MCF 10A (cell line): Measurements from ENCODE around the gene MBD3L2B. TPM values are rescaled to one million over a fixed set of nuclear protein-coding genes. Genes with fewer than 3 reads are reported as not detected.
"Not testable (repeated sequence)": the region's sequence is repeated elsewhere in the genome, so short reads cannot be mapped to it uniquely, and the experiment has no call there.

Experiments
- BruUV-seq: library from RNA; stranded (reverse); fragments of 400-500 nt; replicated peaks from 2 replicates; lab custom pipeline; 2021; lab: Mats Ljungman, UMichigan
- CTCF ChIA-PET: fragments of 300-600 bp; sonication (Branson Sonifier 250); formaldehyde crosslinking; extraction: SDS; loops from one replicate; lab custom pipeline; 2021; ENCODE audit warnings: antibody characterized with exemption, inconsistent platforms; lab: Yijun Ruan, JAX
- POLR2A ChIA-PET: fragments of 300-600, 350-650 bp; sonication (Branson Sonifier 250); formaldehyde crosslinking; extraction: SDS; loops from one replicate; lab custom pipeline; 2020; ENCODE audit warnings: antibody characterized with exemption, inconsistent platforms; lab: Yijun Ruan, JAX
- DNase-seq: peaks from one replicate; pipeline ENCODE4 v3.0.0-alpha.2; 2018; ENCODE audit not compliant: unreplicated experiment
- H3K27ac Mint-ChIP-seq: one replicate; pipeline ENCODE4 v1.8.0; 2022; ENCODE audit warnings: mild to moderate bottlenecking, low read depth, mixed read lengths; ENCODE audit not compliant: unreplicated experiment
- H3K27me3 Mint-ChIP-seq: one replicate; pipeline ENCODE4 v1.8.0; 2022; ENCODE audit warnings: mixed read lengths; ENCODE audit not compliant: insufficient read depth, unreplicated experiment
- H3K36me3 Mint-ChIP-seq: one replicate; pipeline ENCODE4 v1.8.0; 2022; ENCODE audit warnings: mild to moderate bottlenecking, moderate library complexity, mixed read lengths; ENCODE audit not compliant: insufficient read depth, unreplicated experiment
- H3K4me1 Mint-ChIP-seq: one replicate; pipeline ENCODE4 v1.8.0; 2022; ENCODE audit warnings: mixed read lengths; ENCODE audit not compliant: insufficient read depth, unreplicated experiment
- H3K4me3 Mint-ChIP-seq: one replicate; pipeline ENCODE4 v1.8.0; 2022; ENCODE audit warnings: mild to moderate bottlenecking, moderate library complexity, mixed read lengths; ENCODE audit not compliant: unreplicated experiment
- H3K9me3 Mint-ChIP-seq: one replicate; pipeline ENCODE4 v1.8.0; 2022; ENCODE audit warnings: mixed read lengths; ENCODE audit not compliant: unreplicated experiment
- intact Hi-C: fragments of 100-400 bp; cut with micrococcal nuclease; formaldehyde crosslinking; loops from 2 replicates; pipeline ENCODE4 v1.14.1; 2022
- total RNA-seq: library from RNA; stranded (reverse); gene quantifications from 2 replicates; pipeline ENCODE4 v1.2.3, GENCODE V29; 2022

MBD3L2B gene
- total RNA-seq, 1 experiment from 2014 or later: not detected

- H3K9me3 Mint-ChIP-seq, CTCF ChIA-PET, DNase-seq, POLR2A ChIA-PET, H3K36me3 Mint-ChIP-seq, H3K27me3 Mint-ChIP-seq, H3K4me1 Mint-ChIP-seq, H3K4me3 Mint-ChIP-seq, BruUV-seq, intact Hi-C loops, H3K27ac Mint-ChIP-seq: not testable (repeated sequence)
Measured at GRCh38 chr19:7055679-7056078, 34.4 kb upstream of the MBD3L2B start.

DNA sequence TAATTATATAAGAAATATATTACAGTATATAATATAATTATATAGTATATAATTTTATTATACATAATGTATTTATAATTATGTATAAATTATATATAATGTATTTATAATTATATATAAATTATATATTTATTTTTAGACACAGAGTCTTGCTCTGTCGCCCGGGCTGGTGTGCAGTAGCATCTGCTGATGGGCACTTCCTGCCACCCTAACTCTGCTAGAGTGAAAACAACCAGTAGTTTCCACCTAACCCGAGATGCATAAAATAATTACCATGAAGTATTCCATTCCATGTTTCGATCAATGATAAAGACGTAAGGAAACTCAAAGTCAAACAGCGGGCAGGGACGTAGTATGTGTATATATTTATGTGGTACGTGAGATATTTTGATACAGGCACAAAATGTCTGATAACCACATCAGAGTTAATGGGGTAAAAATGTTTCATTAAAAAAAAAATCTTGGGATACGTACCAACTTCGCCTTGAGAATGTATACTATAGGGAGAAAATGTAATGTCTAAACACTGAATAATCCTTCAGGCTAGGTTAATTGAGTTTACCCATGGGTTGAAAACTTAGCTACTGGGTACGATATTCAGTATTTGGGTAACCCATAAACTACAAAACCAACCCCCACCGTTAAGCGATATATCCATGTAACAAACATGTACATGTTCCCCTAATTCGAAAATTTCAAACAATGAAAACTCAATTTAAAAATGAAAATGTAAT is 33.6 kb upstream of the MBD3L2B start:
- H3K36me3 Mint-ChIP-seq, CTCF ChIA-PET, POLR2A ChIA-PET, H3K27me3 Mint-ChIP-seq, H3K9me3 Mint-ChIP-seq, H3K4me1 Mint-ChIP-seq, DNase-seq, H3K27ac Mint-ChIP-seq, intact Hi-C loops, H3K4me3 Mint-ChIP-seq, BruUV-seq: not testable (repeated sequence)

- H3K4me3 Mint-ChIP-seq, H3K4me1 Mint-ChIP-seq, H3K27me3 Mint-ChIP-seq, H3K9me3 Mint-ChIP-seq, H3K27ac Mint-ChIP-seq, POLR2A ChIA-PET, BruUV-seq, CTCF ChIA-PET, DNase-seq, H3K36me3 Mint-ChIP-seq, intact Hi-C loops: not testable (repeated sequence)
Measured at GRCh38 chr19:7052896-7053295, 31.7 kb upstream of the MBD3L2B start.

DNA sequence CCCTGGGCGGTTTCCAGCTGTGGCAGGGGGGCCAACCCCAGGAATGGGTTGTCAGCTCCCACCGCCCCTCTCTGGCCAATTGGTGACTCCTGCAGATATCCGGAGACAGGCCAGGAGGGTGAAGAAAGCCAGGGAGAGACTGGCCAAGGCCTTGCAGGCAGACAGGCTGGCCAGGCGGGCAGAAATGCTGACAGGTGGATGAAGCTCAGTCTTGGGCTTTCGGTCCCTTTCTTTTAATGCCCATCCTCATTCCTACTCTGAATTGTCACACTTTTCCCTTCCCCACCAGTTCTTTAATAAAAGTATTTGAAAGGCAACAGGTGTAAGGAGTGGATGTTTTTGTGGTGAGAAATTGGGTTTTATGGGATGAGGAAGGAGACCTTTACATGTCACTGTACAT is 30.2 kb upstream of the MBD3L2B start:
- H3K27ac Mint-ChIP-seq, H3K9me3 Mint-ChIP-seq, DNase-seq, H3K4me1 Mint-ChIP-seq, H3K36me3 Mint-ChIP-seq, BruUV-seq, CTCF ChIA-PET, POLR2A ChIA-PET, intact Hi-C loops, H3K27me3 Mint-ChIP-seq, H3K4me3 Mint-ChIP-seq: not testable (repeated sequence)

- H3K27ac Mint-ChIP-seq, H3K27me3 Mint-ChIP-seq, H3K4me3 Mint-ChIP-seq, DNase-seq, H3K4me1 Mint-ChIP-seq, H3K36me3 Mint-ChIP-seq, BruUV-seq, POLR2A ChIA-PET, intact Hi-C loops, H3K9me3 Mint-ChIP-seq, CTCF ChIA-PET: not testable (repeated sequence)
Measured at GRCh38 chr19:7049021-7049420, 27.8 kb upstream of the MBD3L2B start, which contains the start of gene MBD3L2. Gene MBD3L2 (plus strand): TSS chr19:7049321. CDS start chr19:7049374, 53 bp downstream.

DNA sequence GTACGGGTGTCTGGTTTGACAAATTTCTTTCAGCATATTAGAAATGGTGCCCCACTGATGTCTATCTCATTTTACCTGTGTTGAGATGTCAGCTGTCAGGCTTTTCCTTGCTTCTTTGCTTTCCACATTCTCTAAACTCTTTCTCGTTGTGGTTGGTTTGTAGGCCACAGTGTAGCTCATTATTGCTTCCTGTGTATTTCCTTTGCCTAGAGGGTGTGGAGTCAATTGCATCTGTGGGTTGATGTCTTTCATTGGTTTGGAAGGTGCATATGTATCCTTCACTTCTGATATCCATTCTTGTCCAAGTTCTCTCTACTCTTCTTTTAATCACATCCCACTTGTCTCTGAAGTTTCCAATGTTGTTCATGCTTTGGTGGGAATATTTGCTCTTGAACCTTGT is 20.3 kb upstream of the MBD3L2B start:
- CTCF ChIA-PET, POLR2A ChIA-PET, H3K9me3 Mint-ChIP-seq, H3K27ac Mint-ChIP-seq, DNase-seq, H3K36me3 Mint-ChIP-seq, H3K27me3 Mint-ChIP-seq, intact Hi-C loops, BruUV-seq, H3K4me1 Mint-ChIP-seq, H3K4me3 Mint-ChIP-seq: not testable (repeated sequence)

- CTCF ChIA-PET, BruUV-seq, H3K27ac Mint-ChIP-seq, POLR2A ChIA-PET, intact Hi-C loops, DNase-seq, H3K36me3 Mint-ChIP-seq, H3K4me1 Mint-ChIP-seq, H3K9me3 Mint-ChIP-seq, H3K27me3 Mint-ChIP-seq, H3K4me3 Mint-ChIP-seq: not testable (repeated sequence)
Measured at GRCh38 chr19:7040079-7040478, 18.8 kb upstream of the MBD3L2B start, which contains the start of gene MBD3L4. Gene MBD3L4 (minus strand): TSS chr19:7040179. CDS start chr19:7040144, 35 bp downstream.

- H3K4me3 Mint-ChIP-seq, H3K36me3 Mint-ChIP-seq: not testable (repeated sequence)
Measured at GRCh38 chr19:7030278-7030677, 9.0 kb upstream of the MBD3L2B start, which contains the start of gene MBD3L5. Gene MBD3L5 (plus strand): TSS chr19:7030578. CDS start chr19:7030612, 34 bp downstream.

DNA sequence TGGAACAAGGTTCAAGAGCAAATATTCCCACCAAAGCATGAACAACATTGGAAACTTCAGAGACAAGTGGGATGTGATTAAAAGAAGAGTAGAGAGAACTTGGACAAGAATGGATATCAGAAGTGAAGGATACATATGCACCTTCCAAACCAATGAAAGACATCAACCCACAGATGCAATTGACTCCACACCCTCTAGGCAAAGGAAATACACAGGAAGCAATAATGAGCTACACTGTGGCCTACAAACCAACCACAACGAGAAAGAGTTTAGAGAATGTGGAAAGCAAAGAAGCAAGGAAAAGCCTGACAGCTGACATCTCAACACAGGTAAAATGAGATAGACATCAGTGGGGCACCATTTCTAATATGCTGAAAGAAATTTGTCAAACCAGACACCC is 7.6 kb upstream of the MBD3L2B start:
- H3K36me3 Mint-ChIP-seq, H3K9me3 Mint-ChIP-seq, H3K27me3 Mint-ChIP-seq, intact Hi-C loops, H3K27ac Mint-ChIP-seq, CTCF ChIA-PET, H3K4me1 Mint-ChIP-seq, BruUV-seq, POLR2A ChIA-PET, DNase-seq, H3K4me3 Mint-ChIP-seq: not testable (repeated sequence)

More at GRCh38 chr19:7030278-7030677, 9.0 kb upstream of the MBD3L2B start, which contains the start of gene MBD3L5:
- H3K9me3 Mint-ChIP-seq, CTCF ChIA-PET, H3K4me1 Mint-ChIP-seq, BruUV-seq, intact Hi-C loops, H3K27ac Mint-ChIP-seq, POLR2A ChIA-PET, DNase-seq, H3K27me3 Mint-ChIP-seq: not testable (repeated sequence)
